Measurements from ENCODE around the gene ADAMTS9.

The ADAMTS9 gene

DNA sequence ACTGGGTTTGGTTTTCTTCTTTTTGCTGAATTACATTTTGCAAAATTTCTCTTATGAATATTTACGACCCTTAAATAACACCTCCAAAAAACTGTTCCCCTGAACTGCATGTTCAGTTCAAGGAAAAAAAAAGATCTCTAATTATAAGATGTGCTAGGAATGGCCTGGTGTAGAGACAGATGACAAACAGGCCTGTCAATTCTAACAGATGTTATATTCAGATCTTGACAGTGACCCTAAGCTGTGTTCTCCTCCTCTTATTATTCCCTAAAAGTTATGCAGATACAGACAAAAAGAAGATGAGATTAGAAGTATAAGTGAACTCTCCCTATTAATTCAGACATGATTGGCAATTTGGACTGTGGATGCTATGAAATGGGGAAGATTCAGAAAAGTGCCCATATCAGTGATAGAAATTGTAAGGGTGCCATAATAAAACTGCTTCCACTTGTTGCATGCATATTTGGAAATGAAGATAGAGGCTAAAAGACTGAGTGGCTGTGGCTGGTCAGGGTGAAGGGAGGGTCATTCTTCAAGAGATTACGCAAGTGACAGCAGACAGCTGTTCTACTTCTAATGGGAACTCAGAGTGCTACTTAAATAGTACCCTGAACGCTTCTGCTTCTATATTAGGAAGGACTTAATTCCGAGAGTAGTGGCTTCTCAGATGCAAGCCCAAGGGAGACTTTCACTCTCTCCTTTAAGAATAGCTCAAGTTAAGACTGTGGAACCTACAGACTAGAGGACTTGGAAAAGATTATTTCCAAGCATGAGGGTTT is 75.5 kb downstream of the ADAMTS9 start:
- no peak overlapping the region for H3K4me3 ChIP-seq (ENCODE audit: low read depth, low read length)
- ChIA-PET POLR2A (no interaction called here), CTCF (no interaction called here)
- no peak for DNase-seq (ENCODE audit: low read depth, low spot score)
- TF ChIP-seq, protein P1, sequence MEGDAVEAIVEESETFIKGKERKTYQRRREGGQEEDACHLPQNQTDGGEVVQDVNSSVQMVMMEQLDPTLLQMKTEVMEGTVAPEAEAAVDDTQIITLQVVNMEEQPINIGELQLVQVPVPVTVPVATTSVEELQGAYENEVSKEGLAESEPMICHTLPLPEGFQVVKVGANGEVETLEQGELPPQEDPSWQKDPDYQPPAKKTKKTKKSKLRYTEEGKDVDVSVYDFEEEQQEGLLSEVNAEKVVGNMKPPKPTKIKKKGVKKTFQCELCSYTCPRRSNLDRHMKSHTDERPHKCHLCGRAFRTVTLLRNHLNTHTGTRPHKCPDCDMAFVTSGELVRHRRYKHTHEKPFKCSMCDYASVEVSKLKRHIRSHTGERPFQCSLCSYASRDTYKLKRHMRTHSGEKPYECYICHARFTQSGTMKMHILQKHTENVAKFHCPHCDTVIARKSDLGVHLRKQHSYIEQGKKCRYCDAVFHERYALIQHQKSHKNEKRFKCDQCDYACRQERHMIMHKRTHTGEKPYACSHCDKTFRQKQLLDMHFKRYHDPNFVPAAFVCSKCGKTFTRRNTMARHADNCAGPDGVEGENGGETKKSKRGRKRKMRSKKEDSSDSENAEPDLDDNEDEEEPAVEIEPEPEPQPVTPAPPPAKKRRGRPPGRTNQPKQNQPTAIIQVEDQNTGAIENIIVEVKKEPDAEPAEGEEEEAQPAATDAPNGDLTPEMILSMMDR (IDR thresholded peaks at IDR 0.05; ENCODE audit: insufficient read depth, low read length, missing control alignments), result no peak

DNA sequence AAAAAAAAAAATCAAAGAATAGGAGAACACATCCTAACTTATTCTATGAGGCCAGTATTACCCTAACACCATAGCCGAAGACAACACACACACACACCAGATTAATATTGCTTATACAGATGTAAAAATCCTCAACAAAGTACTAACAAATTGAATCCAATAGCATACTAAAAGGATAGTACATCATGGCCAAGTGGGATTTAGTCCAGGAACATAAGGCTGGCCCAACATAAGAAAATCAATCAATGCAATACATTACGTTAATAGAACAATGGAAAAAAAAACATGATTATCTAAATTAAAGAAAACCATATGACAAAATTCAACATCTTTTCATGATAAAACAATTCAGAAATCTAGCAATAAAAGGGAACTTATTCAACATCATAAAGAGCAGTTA is 79.1 kb downstream of the ADAMTS9 start:
- TF ChIP-seq, protein P1 (IDR thresholded peaks at IDR 0.05; ENCODE audit: insufficient read depth, low read length, missing control alignments), result no peak
- no peak for DNase-seq (ENCODE audit: low read depth, low spot score)
- H3K4me3 ChIP-seq (ENCODE audit: low read depth, low read length), result no peak overlapping the region
- ChIA-PET POLR2A (no interaction called here), CTCF (no interaction called here)

DNA sequence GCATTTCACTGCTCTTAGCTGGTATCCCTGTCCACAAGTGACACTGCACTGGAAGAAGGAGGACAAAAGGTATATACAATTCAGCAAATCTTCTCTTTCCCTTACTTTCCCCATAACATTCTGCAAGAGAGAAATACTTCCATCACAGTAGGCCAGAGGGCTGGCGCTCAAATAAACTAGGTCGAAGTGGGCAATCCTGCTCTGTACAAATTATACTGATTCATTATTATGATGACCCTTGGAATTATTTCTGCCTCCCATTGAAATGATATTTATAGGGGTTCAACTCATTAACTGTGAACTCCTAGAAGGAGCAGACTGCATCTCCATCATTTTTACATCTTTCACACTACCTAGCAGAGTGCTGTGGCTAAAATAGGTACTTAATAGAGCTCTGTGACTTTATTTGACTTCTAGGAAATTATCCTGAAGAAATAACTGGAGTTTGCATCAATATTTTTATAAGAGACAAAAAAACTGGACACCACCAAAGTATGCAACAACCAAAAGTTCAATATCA is 80.7 kb downstream of the ADAMTS9 start:
- TF ChIP-seq, protein P1 (IDR thresholded peaks at IDR 0.05; ENCODE audit: insufficient read depth, low read length, missing control alignments), result no peak
- ChIA-PET CTCF (no interaction called here), POLR2A (no interaction called here)
- H3K4me3 ChIP-seq (ENCODE audit: low read depth, low read length), result no peak overlapping the region
- no peak for DNase-seq (ENCODE audit: low read depth, low spot score)

DNA sequence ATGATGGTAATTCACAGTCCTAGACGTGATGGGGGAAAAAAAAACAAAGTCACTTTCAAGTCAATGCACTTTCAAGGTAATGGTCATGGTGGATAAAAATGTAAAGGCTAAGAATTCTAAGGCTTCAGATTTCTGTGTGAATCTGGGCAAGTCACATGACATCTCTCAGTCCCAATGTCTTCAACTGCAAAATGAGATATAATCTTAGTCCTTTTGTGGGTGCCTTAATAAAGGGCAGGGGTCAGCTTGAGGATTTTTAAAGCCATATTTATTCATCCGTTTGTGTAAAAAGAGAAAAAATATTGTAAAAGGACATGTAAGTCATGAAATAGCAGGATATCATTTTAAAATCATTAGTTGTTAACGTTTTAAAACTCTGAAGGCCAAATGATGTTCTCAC is 83.5 kb downstream of the ADAMTS9 start:
- DNase-seq (ENCODE audit: low read depth, low spot score), result no peak
- ChIA-PET POLR2A (no interaction called here), CTCF (no interaction called here)
- TF ChIP-seq, protein P1 (IDR thresholded peaks at IDR 0.05; ENCODE audit: insufficient read depth, low read length, missing control alignments), result no peak
- no peak overlapping the region for H3K4me3 ChIP-seq (ENCODE audit: low read depth, low read length)

DNA sequence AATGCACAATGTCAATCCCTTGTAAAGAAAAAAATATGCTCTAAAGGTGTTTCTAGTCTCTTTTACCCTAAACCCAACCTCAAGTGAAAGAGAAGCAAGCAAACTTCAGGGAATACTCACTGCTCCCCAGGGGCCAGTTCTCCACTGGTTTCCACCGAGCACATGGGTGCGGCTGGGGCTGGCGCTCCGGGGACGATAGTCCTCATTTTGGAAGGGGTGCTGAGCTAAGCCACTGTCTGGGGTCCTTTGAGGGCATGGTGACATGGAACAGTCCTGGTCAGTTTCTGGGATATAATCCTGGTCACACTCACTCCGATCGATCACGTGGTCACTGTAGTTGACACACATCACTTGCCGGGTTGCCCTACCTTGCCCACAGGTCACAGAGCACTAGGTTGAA is 86.0 kb downstream of the ADAMTS9 start:
- POLR2A ChIA-PET, result no interaction called here
- H3K4me3 ChIP-seq (ENCODE audit: low read depth, low read length), result no peak overlapping the region
- no peak for DNase-seq (ENCODE audit: low read depth, low spot score)
- CTCF ChIA-PET, result no interaction called here
- TF ChIP-seq, protein P1 (IDR thresholded peaks at IDR 0.05; ENCODE audit: insufficient read depth, low read length, missing control alignments), result no peak

DNA sequence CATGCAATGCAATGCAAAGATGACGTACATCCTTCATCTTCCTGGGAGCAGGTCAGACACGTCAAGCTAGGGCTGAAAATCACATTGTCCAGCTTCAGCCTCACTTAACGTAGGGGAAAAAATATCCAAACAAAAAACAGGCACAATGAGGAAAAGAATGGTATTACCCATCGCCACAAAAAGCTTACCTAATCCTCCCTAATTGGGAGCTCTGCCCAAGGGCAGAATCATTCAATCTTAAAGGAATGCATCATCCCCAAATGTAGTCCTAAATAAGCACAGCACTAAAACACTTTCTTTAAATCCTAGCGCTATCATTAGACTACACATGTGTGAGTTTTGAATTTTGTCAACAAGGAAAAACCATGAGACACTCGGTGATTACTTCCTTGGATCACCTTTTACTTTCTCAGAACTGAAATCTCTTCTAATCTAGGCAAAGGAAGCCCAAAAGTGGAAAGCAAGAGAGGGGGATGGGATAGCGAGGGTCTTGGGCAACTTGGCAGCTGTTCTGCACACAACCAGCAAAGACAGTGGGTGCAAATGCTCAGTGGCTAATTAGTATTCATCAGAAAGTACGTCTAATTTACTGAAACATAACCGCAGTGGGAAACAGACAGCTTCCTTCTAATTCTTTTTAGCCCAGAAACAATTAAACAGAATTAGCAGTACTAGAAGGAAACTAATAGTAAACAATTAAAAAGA is 87.4 kb downstream of the ADAMTS9 start:
- TF ChIP-seq, protein P1 (IDR thresholded peaks at IDR 0.05; ENCODE audit: insufficient read depth, low read length, missing control alignments), result no peak
- H3K4me3 ChIP-seq (ENCODE audit: low read depth, low read length), result no peak overlapping the region
- no peak for DNase-seq (ENCODE audit: low read depth, low spot score)
- ChIA-PET CTCF (no interaction called here), POLR2A (no interaction called here)

All from AG04449 (cell line).